K562 (cell line): Measurements from ENCODE around the gene USP20. TPM values are rescaled to one million over a fixed set of nuclear protein-coding genes. Genes with fewer than 3 reads are reported as not detected.

Experiments
- BCL6 ChIP-seq: fragments of 250-450 bp; sonication (Bioruptor Pico); IDR thresholded peaks from 2 replicates; pipeline ENCODE4 v1.4.0; 2020
- BDP1 ChIP-seq: IDR thresholded peaks from 3 replicates; pipeline ENCODE4 v1.6.1; 2011; ENCODE audit not compliant: insufficient read length, insufficient read depth
- EP300 ChIP-seq: IDR thresholded peaks from 2 replicates; pipeline ENCODE4 v1.6.1; 2012; ENCODE audit warnings: low read length, improper control_type of control experiment
- FOSL1 ChIP-seq: fragments of 200-800 bp; sonication (Bioruptor generic); conservative IDR thresholded peaks from 2 replicates; pipeline ENCODE4 v1.6.1; 2016; ENCODE audit warnings: missing genetic modification characterization, missing compliant biosample characterization
- KLF6 ChIP-seq: fragments of 250-450 bp; sonication (Bioruptor Pico); IDR thresholded peaks from 2 replicates; pipeline ENCODE4 v1.4.0; 2020; ENCODE audit warnings: mild to moderate bottlenecking, moderate library complexity, borderline replicate concordance
- MCM3 ChIP-seq: fragments of 450-650 bp; IDR thresholded peaks from 2 replicates; pipeline ENCODE4 v1.6.1; 2016
- NR3C1 ChIP-seq: sonication (generic); formaldehyde crosslinking; IDR thresholded peaks from 2 replicates; pipeline ENCODE4 v1.8.1; 2022; ENCODE audit warnings: missing genetic modification reagents
- SMAD3 ChIP-seq: fragments of 450-650 bp; formaldehyde crosslinking; conservative IDR thresholded peaks from 2 replicates; pipeline ENCODE4 v1.4.0; 2020; ENCODE audit warnings: mild to moderate bottlenecking
- SMARCB1 ChIP-seq: IDR thresholded peaks from 2 replicates; pipeline ENCODE4 v1.6.1; 2011; ENCODE audit warnings: improper control_type of control experiment, low read depth; ENCODE audit not compliant: insufficient read length
- SMARCC2 ChIP-seq: fragments of 450-650 bp; IDR thresholded peaks from 2 replicates; pipeline ENCODE4 v1.6.1; 2017; ENCODE audit warnings: antibody characterized with exemption, moderate library complexity, mild to moderate bottlenecking, low read depth
- SPI1 ChIP-seq: IDR thresholded peaks from 2 replicates; pipeline ENCODE4 v1.6.1; 2011; ENCODE audit warnings: low read depth, low read length, control low read depth, borderline replicate concordance
- TCF7 ChIP-seq: sonication (generic); IDR thresholded peaks from 2 replicates; pipeline ENCODE4 v1.6.1; 2016; ENCODE audit warnings: antibody characterized with exemption, borderline replicate concordance
- TFAM ChIP-seq: fragments of 250-450 bp; sonication (Bioruptor Pico); conservative IDR thresholded peaks from 2 replicates; pipeline ENCODE4 v1.5.0; 2021; ENCODE audit warnings: mild to moderate bottlenecking, moderate library complexity
- XRCC3 ChIP-seq: fragments of 450-650 bp; IDR thresholded peaks from 2 replicates; pipeline ENCODE4 v1.6.1; 2017; ENCODE audit warnings: mild to moderate bottlenecking, moderate library complexity
- ZFX ChIP-seq: sonication (generic); formaldehyde crosslinking; IDR thresholded peaks from 2 replicates; pipeline ENCODE4 v1.8.0; 2022; ENCODE audit warnings: mild to moderate bottlenecking, missing genetic modification reagents, moderate library complexity
- ZKSCAN1 ChIP-seq: fragments of 150-350 bp; IDR thresholded peaks from 2 replicates; pipeline ENCODE4 v1.6.1; 2016; ENCODE audit warnings: low read depth, low read length
- ZNF133 ChIP-seq: fragments of 250-450 bp; sonication (Bioruptor Pico); IDR thresholded peaks from 2 replicates; pipeline ENCODE4 v1.4.0; 2020; ENCODE audit warnings: mild to moderate bottlenecking
- ZNF184 ChIP-seq: sonication (generic); formaldehyde crosslinking; IDR thresholded peaks from 2 replicates; pipeline ENCODE4 v1.5.0; 2020; ENCODE audit warnings: missing genetic modification reagents
- ZNF282 ChIP-seq: sonication (generic); formaldehyde crosslinking; IDR thresholded peaks from 2 replicates; pipeline ENCODE4 v1.8.1; 2023; ENCODE audit warnings: missing genetic modification reagents
- ZNF561 ChIP-seq: fragments of 450-650 bp; formaldehyde crosslinking; conservative IDR thresholded peaks from 2 replicates; pipeline ENCODE4 v1.4.0; 2020; ENCODE audit warnings: mild to moderate bottlenecking, moderate library complexity
- ZNF644 ChIP-seq: fragments of 200-800 bp; sonication (Bioruptor generic); IDR thresholded peaks from 2 replicates; pipeline ENCODE4 v1.6.1; 2016; ENCODE audit warnings: low read depth, missing genetic modification characterization, missing compliant biosample characterization
- polyA plus RNA-seq, 8 experiments: library from polyadenylated mRNA; depleted of rRNA in 4 of 8; stranded (reverse) in 5 of 8; unstranded in 3 of 8; fragments of >200 nt; fragmentation: Nextera tagmentation in 2 of 8; fragmentation: Illumina TruSeq in 1 of 8; extraction: Ambion mirVana in 2 of 8; extraction: Trizol in 1 of 8; gene quantifications; 2 replicates each; pipeline versions ENCODE4 v1.2.1 to v1.2.3, GENCODE V29; 2011 to 2014; ENCODE audit warnings: inconsistent platforms in 1 of 8, missing spikeins in 1 of 8
- total RNA-seq, 7 experiments: library from RNA; depleted of rRNA in 6 of 7; stranded (reverse); fragments of >200 nt in 6 of 7; fragmentation: Illumina TruSeq in 2 of 7; extraction: Trizol in 2 of 7; gene quantifications; 2 replicates each; pipeline versions ENCODE4 v1.2.1 to v1.2.3, GENCODE V29; 2011 to 2021; ENCODE audit warnings: low replicate concordance in 1 of 7
- TF ChIP-seq, protein P1 (sequence below), 2 experiments: IDR thresholded peaks; 2 replicates each; pipeline ENCODE4 v1.6.1; 2011; ENCODE audit warnings: borderline replicate concordance in 1 of 2, control low read depth in 1 of 2, low read depth in 1 of 2, low read length in 1 of 2, mild to moderate bottlenecking in 1 of 2, mixed read lengths in 1 of 2, moderate library complexity in 1 of 2; ENCODE audit not compliant: insufficient read depth in 1 of 2, insufficient read length in 1 of 2, poor library complexity in 1 of 2, severe bottlenecking in 1 of 2; ENCODE audit errors: extremely low read depth in 1 of 2
- TF ChIP-seq, protein P2 (sequence below): sonication (generic); formaldehyde crosslinking; IDR thresholded peaks from 2 replicates; pipeline ENCODE4 v1.8.0; 2022; ENCODE audit warnings: mild to moderate bottlenecking, missing genetic modification reagents
- TF ChIP-seq, protein P3 (sequence below): sonication (generic); formaldehyde crosslinking; IDR thresholded peaks from 2 replicates; pipeline ENCODE4 v1.8.0; 2022; ENCODE audit warnings: mild to moderate bottlenecking, missing genetic modification reagents, borderline replicate concordance

The USP20 gene
- total and polyA plus RNA-seq, 9 of the 15 experiments (the other 6 are each of a cell fraction or from before 2014, with no cell fraction given): 1.9 to 136 (median 49.1) TPM

DNA sequence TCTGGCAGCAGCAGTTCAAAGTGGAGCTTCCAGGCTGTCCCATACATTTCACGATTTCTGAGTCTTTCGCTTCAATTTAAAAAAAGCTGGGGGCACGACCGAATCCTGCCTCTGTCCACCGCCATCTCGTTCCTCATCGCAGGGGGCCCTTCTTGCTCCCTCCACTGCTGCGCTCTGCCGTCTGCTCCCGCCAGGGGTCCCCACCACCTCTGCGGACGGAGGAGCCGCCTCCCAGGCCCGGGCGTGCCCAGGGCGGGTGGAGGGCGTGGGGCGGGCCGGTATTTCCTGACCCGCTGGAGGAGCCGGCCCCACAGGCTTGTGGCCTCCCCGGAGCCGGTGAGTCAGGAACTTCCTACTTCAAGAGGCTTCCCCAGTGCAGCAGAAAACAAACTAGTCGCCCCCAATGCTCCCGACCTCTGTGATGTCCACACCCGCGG lies 50.4 kb downstream of the USP20 start (continued):
- TF ChIP-seq, protein P1, sequence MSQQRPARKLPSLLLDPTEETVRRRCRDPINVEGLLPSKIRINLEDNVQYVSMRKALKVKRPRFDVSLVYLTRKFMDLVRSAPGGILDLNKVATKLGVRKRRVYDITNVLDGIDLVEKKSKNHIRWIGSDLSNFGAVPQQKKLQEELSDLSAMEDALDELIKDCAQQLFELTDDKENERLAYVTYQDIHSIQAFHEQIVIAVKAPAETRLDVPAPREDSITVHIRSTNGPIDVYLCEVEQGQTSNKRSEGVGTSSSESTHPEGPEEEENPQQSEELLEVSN (IDR thresholded peaks at IDR 0.05; ENCODE audit: borderline replicate concordance in 1 of 2, extremely low read depth in 1 of 2, insufficient read depth in 1 of 2, insufficient read length in 1 of 2, low read depth in 1 of 2, low read length in 1 of 2, poor library complexity in 1 of 2, severe bottlenecking in 1 of 2): peak; percentile 41 to 83
- TF ChIP-seq SPI1 (peak; percentile 17; the same call in 1 of the 2 replicates), MCM3 (no peak), SMARCB1 (no peak), ZFX (no peak), SMARCC2 (no peak), ZNF644 (tag) (no peak), XRCC3 (no peak), ZNF184 (CRISPR knock-in tag) (no peak), EP300 (peak; percentile 75), NR3C1 (CRISPR knock-in tag) (no peak), FOSL1 (tag) (no peak), BCL6 (no peak), ZNF561 (CRISPR knock-in tag) (no peak), ZKSCAN1 (peak; percentile 74; the same call in 1 of the 2 replicates), KLF6 (peak; percentile 84; the same call in 1 of the 2 replicates), BDP1 (no peak), ZNF133 (CRISPR knock-in tag) (no peak), SMAD3 (no peak), ZNF282 (CRISPR knock-in tag) (no peak), TFAM (CRISPR knock-in tag) (no peak), TCF7 (no peak)
- TF ChIP-seq, protein P2, sequence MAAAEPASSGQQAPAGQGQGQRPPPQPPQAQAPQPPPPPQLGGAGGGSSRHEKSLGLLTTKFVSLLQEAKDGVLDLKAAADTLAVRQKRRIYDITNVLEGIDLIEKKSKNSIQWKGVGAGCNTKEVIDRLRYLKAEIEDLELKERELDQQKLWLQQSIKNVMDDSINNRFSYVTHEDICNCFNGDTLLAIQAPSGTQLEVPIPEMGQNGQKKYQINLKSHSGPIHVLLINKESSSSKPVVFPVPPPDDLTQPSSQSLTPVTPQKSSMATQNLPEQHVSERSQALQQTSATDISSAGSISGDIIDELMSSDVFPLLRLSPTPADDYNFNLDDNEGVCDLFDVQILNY (CRISPR knock-in tag): no peak
- TF ChIP-seq, protein P3, sequence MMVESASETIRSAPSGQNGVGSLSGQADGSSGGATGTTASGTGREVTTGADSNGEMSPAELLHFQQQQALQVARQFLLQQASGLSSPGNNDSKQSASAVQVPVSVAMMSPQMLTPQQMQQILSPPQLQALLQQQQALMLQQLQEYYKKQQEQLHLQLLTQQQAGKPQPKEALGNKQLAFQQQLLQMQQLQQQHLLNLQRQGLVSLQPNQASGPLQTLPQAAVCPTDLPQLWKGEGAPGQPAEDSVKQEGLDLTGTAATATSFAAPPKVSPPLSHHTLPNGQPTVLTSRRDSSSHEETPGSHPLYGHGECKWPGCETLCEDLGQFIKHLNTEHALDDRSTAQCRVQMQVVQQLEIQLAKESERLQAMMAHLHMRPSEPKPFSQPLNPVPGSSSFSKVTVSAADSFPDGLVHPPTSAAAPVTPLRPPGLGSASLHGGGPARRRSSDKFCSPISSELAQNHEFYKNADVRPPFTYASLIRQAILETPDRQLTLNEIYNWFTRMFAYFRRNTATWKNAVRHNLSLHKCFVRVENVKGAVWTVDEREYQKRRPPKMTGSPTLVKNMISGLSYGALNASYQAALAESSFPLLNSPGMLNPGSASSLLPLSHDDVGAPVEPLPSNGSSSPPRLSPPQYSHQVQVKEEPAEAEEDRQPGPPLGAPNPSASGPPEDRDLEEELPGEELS: no peak
